Esophagus muscularis mucosa (tissue), 4 donors: ENCODE data around the gene MTA3. TPM values are rescaled to one million over a fixed set of nuclear protein-coding genes. Genes with fewer than 3 reads are reported as not detected.

Experiments used
- DNase-seq: peaks from one replicate; pipeline ENCODE4 v3.0.0-alpha.2; 2017; ENCODE audit errors: extremely low spot score
- H3K27ac ChIP-seq, 4 donors: fragments of 200-600 bp; sonication (generic); replicated peaks in 1 of 4; 1 replicate in 3 of 4; 2 replicates in 1 of 4; pipeline ENCODE4 v1.5.1; 2016 to 2019; ENCODE audit warnings: mild to moderate bottlenecking in 1 of 4
- H3K27me3 ChIP-seq, 4 donors: fragments of 200-600 bp; sonication (generic); one replicate each; pipeline versions ENCODE4 v1.5.1 to v1.6.0; 2016 to 2019
- H3K36me3 ChIP-seq, 4 donors: fragments of 200-600 bp; sonication (generic); one replicate each; pipeline ENCODE4 v1.5.1; 2016 to 2019
- H3K4me1 ChIP-seq, 4 donors: fragments of 200-600 bp; sonication (generic); one replicate each; pipeline ENCODE4 v1.5.1; 2016 to 2019
- H3K4me3 ChIP-seq, 4 donors: fragments of 200-600 bp; sonication (generic); 1 replicate in 2 of 4; 2 replicates in 2 of 4; pipeline ENCODE4 v1.5.1; 2016 to 2019; ENCODE audit warnings: mild to moderate bottlenecking in 4 of 4, moderate library complexity in 1 of 4
- H3K9me3 ChIP-seq, 4 donors: fragments of 200-600 bp; sonication (generic); 1 replicate in 3 of 4; 2 replicates in 1 of 4; pipeline ENCODE4 v1.5.1; 2016 to 2019
- EP300 ChIP-seq: sonication (generic); formaldehyde crosslinking; IDR thresholded peaks from one replicate; pipeline ENCODE4 v1.6.1; 2017; ENCODE audit warnings: antibody characterized with exemption
- POLR2A ChIP-seq: fragments of 450-650 bp; IDR thresholded peaks from one replicate; pipeline ENCODE4 v1.6.1; 2017; ENCODE audit warnings: antibody characterized with exemption, moderate library complexity, mild to moderate bottlenecking, low read depth
- POLR2AphosphoS5 ChIP-seq, 2 donors: sonication (generic); formaldehyde crosslinking; IDR thresholded peaks; one replicate each; pipeline ENCODE4 v1.6.1; 2017; ENCODE audit warnings: antibody characterized with exemption in 2 of 2
- WGBS: methylation state at CpG from one replicate; pipeline ENCODE4 v1.1.5; 2018; 5-methylcytosine and 5-hydroxymethylcytosine counted together
- intact Hi-C: fragments of 100-400 bp; cut with DNase I; formaldehyde crosslinking; loops from one replicate; pipeline ENCODE4 v1.15.1; 2023
- total RNA-seq, 4 donors: library from RNA; depleted of rRNA; stranded (reverse); fragments of >200 nt; gene quantifications; one replicate each; pipeline versions ENCODE4 v1.1.0 to v1.2.1, GENCODE V29; 2016
- TF ChIP-seq, protein P1 (sequence below), 3 experiments: fragments of 200-600 bp in 2 of 3; fragments of 450-650 bp in 1 of 3; sonication (generic) in 2 of 3; IDR thresholded peaks; one replicate each; pipeline ENCODE4 v1.5.1; 2017 to 2019; ENCODE audit warnings: antibody characterized with exemption in 3 of 3, mild to moderate bottlenecking in 2 of 3, moderate library complexity in 1 of 3

Gene MTA3
- total RNA-seq, 4 donors from 2014 or later, result 20.5 to 27.7 (median 24.3) TPM

DNA sequence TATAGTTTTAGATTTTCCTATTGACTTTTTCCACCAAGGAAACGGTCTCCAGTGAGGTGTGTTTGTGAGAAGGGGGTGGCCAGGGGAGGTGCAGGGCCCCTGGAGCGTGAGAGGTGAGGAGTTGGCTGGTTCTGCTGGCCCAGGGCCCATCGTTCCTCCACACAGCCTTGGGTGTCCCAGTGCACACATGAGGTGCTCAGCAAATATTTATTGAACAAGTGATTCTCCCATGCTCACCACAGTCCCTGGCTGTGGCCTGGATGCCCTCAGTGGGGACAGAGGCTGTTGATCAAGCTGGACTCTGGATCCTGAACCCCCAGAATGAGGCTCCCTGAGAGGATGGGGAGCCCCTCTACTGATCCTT lies 219.0 kb downstream of the MTA3 start:
- no peak overlapping the region for H3K4me3 ChIP-seq
- no peaks in the 10 kb centered on the region for H3K27me3 ChIP-seq
- intact Hi-C loops, result no loop called here
- peaks cover 0 to 19% (median 0%) of the 10 kb centered on the region in 4 donors for H3K36me3 ChIP-seq
- H3K27ac ChIP-seq, result no peak overlapping the region
- H3K9me3 ChIP-seq, result no peaks in the 10 kb centered on the region
- WGBS, result 89% methylated on average over 3 of the region's 3 CpGs
- no peak for DNase-seq
- TF ChIP-seq POLR2A (no peak), EP300 (no peak), POLR2AphosphoS5 (IDR thresholded peaks at IDR 0.05) (no peak)
- TF ChIP-seq, protein P1, sequence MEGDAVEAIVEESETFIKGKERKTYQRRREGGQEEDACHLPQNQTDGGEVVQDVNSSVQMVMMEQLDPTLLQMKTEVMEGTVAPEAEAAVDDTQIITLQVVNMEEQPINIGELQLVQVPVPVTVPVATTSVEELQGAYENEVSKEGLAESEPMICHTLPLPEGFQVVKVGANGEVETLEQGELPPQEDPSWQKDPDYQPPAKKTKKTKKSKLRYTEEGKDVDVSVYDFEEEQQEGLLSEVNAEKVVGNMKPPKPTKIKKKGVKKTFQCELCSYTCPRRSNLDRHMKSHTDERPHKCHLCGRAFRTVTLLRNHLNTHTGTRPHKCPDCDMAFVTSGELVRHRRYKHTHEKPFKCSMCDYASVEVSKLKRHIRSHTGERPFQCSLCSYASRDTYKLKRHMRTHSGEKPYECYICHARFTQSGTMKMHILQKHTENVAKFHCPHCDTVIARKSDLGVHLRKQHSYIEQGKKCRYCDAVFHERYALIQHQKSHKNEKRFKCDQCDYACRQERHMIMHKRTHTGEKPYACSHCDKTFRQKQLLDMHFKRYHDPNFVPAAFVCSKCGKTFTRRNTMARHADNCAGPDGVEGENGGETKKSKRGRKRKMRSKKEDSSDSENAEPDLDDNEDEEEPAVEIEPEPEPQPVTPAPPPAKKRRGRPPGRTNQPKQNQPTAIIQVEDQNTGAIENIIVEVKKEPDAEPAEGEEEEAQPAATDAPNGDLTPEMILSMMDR (IDR thresholded peaks at IDR 0.05), result no peak
- H3K4me1 ChIP-seq, result peaks cover 0 to 20% (median 14%) of the 10 kb centered on the region in 4 donors

DNA sequence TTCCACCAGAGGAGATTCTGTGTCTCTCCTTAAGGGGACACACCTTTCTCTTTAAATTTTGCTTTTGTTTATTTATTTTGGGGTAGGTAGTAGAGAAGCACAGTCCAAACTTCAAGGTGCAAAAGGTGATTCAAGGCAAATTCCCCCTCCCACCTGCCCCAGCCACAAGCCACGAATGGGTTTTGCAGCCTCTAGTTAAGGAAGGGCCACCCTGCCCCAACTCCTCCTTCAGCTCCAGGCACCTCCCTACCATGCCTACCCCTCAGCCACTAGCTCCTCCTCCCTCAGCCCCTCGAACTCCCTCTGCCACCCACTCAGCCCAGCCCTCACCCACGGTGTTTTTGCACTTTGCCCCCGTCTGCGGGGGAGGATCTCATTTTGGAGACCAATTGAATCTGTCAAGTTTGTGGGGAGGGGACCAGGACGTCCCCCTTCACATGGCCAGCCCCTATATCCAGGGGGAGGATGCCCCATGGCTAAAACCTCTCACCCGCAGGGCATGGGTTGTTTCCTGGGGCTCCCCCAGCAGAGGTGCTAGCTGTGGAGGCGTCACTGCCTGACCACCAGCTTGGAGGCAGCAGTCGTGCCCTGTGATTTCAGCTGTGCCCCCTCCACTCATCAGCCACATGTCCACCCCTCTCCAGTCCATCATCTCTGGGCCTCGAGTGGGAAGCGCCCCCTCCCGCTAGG lies 219.5 kb downstream of the MTA3 start:
- no peak overlapping the region for H3K27ac ChIP-seq
- WGBS, result 91% methylated on average over 12 of the region's 12 CpGs

DNA sequence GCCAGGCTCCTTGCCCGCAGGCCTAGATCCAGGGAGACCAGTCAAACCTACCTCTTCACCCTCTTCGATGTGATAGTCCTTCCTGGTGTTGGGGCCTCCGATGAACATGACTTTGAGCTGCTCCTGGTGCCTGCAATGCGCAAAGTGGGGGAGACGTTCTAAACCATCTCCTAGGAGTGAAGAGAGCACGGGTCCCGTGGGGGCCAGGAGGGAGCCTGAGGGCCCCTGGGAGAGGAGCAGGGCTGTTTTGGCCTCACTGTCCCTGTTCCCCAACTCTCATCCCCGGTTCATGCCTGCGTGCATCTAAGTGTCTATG lies 220.0 kb downstream of the MTA3 start:
- Histone ChIP-seq H3K27me3 (no peaks in the 10 kb centered on the region), H3K4me1 (peaks cover 3 to 29% (median 24%) of the 10 kb centered on the region in 4 donors), H3K27ac (no peak overlapping the region), H3K4me3 (no peak overlapping the region), H3K36me3 (peaks cover 0 to 8% (median 0%) of the 10 kb centered on the region in 4 donors), H3K9me3 (no peaks in the 10 kb centered on the region)
- WGBS, result 88% methylated on average over 9 of the region's 9 CpGs
- no peak for DNase-seq
- intact Hi-C loops, result no loop called here
- TF ChIP-seq, protein P1 (IDR thresholded peaks at IDR 0.05), result no peak
- no peak for TF ChIP-seq POLR2AphosphoS5 (IDR thresholded peaks at IDR 0.05)

More for the DNA sequence above, 219.5 kb downstream of the MTA3 start:
- Histone ChIP-seq H3K36me3 (peaks cover 0 to 13% (median 0%) of the 10 kb centered on the region in 4 donors), H3K4me1 (peaks cover 0 to 24% (median 19%) of the 10 kb centered on the region in 4 donors), H3K4me3 (no peak overlapping the region), H3K27me3 (no peaks in the 10 kb centered on the region), H3K9me3 (no peaks in the 10 kb centered on the region)
- intact Hi-C loops, result no loop called here
- no peak for DNase-seq
- TF ChIP-seq POLR2AphosphoS5 (IDR thresholded peaks at IDR 0.05) (no peak), POLR2A (no peak), EP300 (no peak)
- TF ChIP-seq, protein P1 (IDR thresholded peaks at IDR 0.05), result no peak

DNA sequence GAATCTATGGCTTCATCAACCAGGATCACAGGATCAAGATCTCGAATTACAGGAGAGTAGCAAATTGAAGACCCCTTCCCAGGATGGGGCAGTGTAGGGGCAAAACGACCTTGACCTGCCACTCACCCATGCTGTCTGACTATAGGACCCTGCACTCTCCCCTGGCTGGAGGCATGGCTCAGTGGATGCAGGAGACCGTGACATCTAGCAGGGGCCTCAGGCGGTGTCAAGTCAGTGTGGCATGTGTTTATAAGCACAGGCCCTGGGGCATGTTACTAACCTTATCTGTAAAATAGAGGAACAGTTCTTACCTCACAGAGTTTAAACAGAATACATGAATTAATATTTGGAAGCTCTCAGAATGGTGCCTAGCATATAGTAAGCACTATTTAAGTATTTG lies 220.4 kb downstream of the MTA3 start:
- H3K27me3 ChIP-seq, result no peaks in the 10 kb centered on the region
- DNase-seq, result no peak
- H3K4me3 ChIP-seq, result no peak overlapping the region
- peaks cover 0 to 4% (median 0%) of the 10 kb centered on the region in 4 donors for H3K36me3 ChIP-seq
- H3K4me1 ChIP-seq, result peaks cover 3 to 32% (median 28%) of the 10 kb centered on the region in 4 donors
- TF ChIP-seq POLR2AphosphoS5 (IDR thresholded peaks at IDR 0.05), result no peak
- WGBS, result 80% methylated on average over 4 of the region's 4 CpGs
- H3K27ac ChIP-seq, result no peak overlapping the region
- intact Hi-C loops, result no loop called here
- no peaks in the 10 kb centered on the region for H3K9me3 ChIP-seq

DNA sequence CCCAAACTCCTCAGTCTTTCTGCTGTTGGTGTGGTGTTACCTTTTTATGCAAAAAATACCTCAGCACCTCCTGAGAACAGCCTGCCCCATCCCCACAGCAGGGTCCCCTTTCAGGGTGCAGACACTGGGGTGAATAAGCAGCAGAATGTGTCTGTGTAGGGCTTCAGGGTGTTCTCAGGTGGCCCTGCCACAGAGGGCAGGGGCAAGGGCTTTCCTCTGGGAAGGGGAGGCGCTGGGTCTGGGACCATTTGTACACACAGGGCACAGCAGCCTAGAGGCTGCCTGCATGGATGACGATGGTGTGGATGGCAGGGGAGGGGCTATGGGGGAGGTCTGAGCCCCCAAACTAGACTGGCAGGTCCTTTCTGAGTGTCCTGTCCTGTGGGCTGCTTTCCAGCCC lies 221.3 kb downstream of the MTA3 start:
- Histone ChIP-seq H3K27ac (no peak overlapping the region), H3K4me1 (peaks cover 3 to 41% (median 34%) of the 10 kb centered on the region in 4 donors), H3K27me3 (no peaks in the 10 kb centered on the region), H3K4me3 (no peak overlapping the region), H3K9me3 (no peaks in the 10 kb centered on the region), H3K36me3 (no peaks in the 10 kb centered on the region)
- no peak for DNase-seq
- intact Hi-C loops, result no loop called here
- TF ChIP-seq POLR2AphosphoS5 (IDR thresholded peaks at IDR 0.05) (no peak), EP300 (no peak), POLR2A (no peak)
- TF ChIP-seq, protein P1 (IDR thresholded peaks at IDR 0.05), result no peak
- 100% methylated on average over 1 of the region's 2 CpGs for WGBS
